ENCODE measurements around the gene ZNF77. TPM values are rescaled to one million over a fixed set of nuclear protein-coding genes. Genes with fewer than 3 reads are reported as not detected.

Gene ZNF77
- total RNA-seq, 1 donor from 2014 or later = 9.9 TPM

Other genes with a start within 250 kb of the ZNF77 start
- 8.2 to 8.8 TPM (median 8.5 TPM) in 3 replicates for gene GNG7, start 242.3 kb downstream of the ZNF77 start, total RNA-seq
- 3.0 to 3.5 TPM (median 3.2 TPM) in 3 replicates for gene DIRAS1, start 223.6 kb downstream of the ZNF77 start, total RNA-seq
- 27.5 to 29.7 TPM (median 28.8 TPM) in 3 replicates for gene SLC39A3, start 205.0 kb downstream of the ZNF77 start, total RNA-seq
- 58.2 to 64.0 TPM (median 61.3 TPM) in 3 replicates for gene SGTA, start 161.7 kb downstream of the ZNF77 start, total RNA-seq
- 74.1 to 80.8 TPM (median 79.5 TPM) in 3 replicates for gene THOP1, start 159.5 kb downstream of the ZNF77 start, total RNA-seq
- 12.6 to 13.3 TPM (median 13.2 TPM) in 3 replicates for gene ZNF554, start 125.1 kb downstream of the ZNF77 start, total RNA-seq
- gene ZNF555, start 103.5 kb downstream of the ZNF77 start, total RNA-seq = 10.6 to 12.9 TPM (median 10.6 TPM) in 3 replicates
- gene ZNF556, start 77.6 kb downstream of the ZNF77 start, total RNA-seq = 0.05 to 0.11 TPM (median 0.09 TPM) in 3 replicates
- gene ZNF57, start 44.0 kb downstream of the ZNF77 start, total RNA-seq = 3.9 to 4.5 TPM (median 4.1 TPM) in 3 replicates
- 4.3 to 7.6 TPM (median 6.9 TPM) in 3 replicates for gene TLE6, start 32.6 kb upstream of the ZNF77 start, total RNA-seq
- gene TLE2, start 84.3 kb upstream of the ZNF77 start, total RNA-seq = 101 to 103 TPM (median 101 TPM) in 3 replicates
- gene TLE5, start 117.5 kb upstream of the ZNF77 start, total RNA-seq = 411 to 417 TPM (median 413 TPM) in 3 replicates
- gene GNA11, start 149.4 kb upstream of the ZNF77 start, total RNA-seq = 35.9 to 40.0 TPM (median 36.3 TPM) in 3 replicates
- 0.09 to 0.13 TPM (median 0.13 TPM) in 3 replicates for gene GNA15, start 191.1 kb upstream of the ZNF77 start, total RNA-seq
- not detected in 3 replicates for gene S1PR4, start 233.8 kb upstream of the ZNF77 start, total RNA-seq
- 51.2 to 53.0 TPM (median 51.5 TPM) in 3 replicates for gene NCLN, start 241.0 kb upstream of the ZNF77 start, total RNA-seq